Tibial artery (tissue), 4 donors: ENCODE measurements around the gene IFNLR1.

Experiments used
- DNase-seq, 2 donors: peaks; one replicate each; pipeline ENCODE4 v3.0.0-alpha.2; 2019
- H3K27ac ChIP-seq, 2 donors: fragments of 200-600 bp; sonication (generic) in 1 of 2; 1 replicate in 1 of 2; 2 replicates in 1 of 2; pipeline ENCODE4 v1.5.1; 2018 to 2019; ENCODE audit warnings: mild to moderate bottlenecking in 1 of 2
- H3K27me3 ChIP-seq, 2 donors: fragments of 200-600 bp; sonication (generic) in 1 of 2; one replicate each; pipeline versions ENCODE4 v1.5.1 to v1.6.0; 2016 to 2019
- H3K36me3 ChIP-seq, 3 donors: fragments of 200-600 bp; sonication (generic) in 2 of 3; one replicate each; pipeline ENCODE4 v1.5.1; 2016 to 2019; ENCODE audit warnings: mild to moderate bottlenecking in 2 of 3
- H3K4me1 ChIP-seq, 4 donors: fragments of 200-600 bp; sonication (generic) in 2 of 4; 1 replicate in 3 of 4; 2 replicates in 1 of 4; pipeline ENCODE4 v1.5.1; 2016 to 2019
- H3K4me3 ChIP-seq, 2 donors: fragments of 200-600 bp; sonication (generic) in 1 of 2; 1 replicate in 1 of 2; 2 replicates in 1 of 2; pipeline ENCODE4 v1.5.1; 2018 to 2019; ENCODE audit warnings: mild to moderate bottlenecking in 2 of 2
- H3K9me3 ChIP-seq, 3 donors: fragments of 200-600 bp; sonication (generic) in 1 of 3; one replicate each; pipeline ENCODE4 v1.5.1; 2016 to 2019
- intact Hi-C: fragments of 100-400 bp; cut with DNase I; formaldehyde crosslinking; loops from one replicate; pipeline ENCODE4 v1.15.0; 2023; ENCODE audit warnings: low total_unique reads
- TF ChIP-seq, protein P1 (sequence below), 2 experiments: fragments of 200-600 bp in 1 of 2; fragments of 450-650 bp in 1 of 2; IDR thresholded peaks; one replicate each; pipeline ENCODE4 v1.5.1; 2017 to 2019; ENCODE audit warnings: antibody characterized with exemption in 2 of 2, mild to moderate bottlenecking in 1 of 2, moderate library complexity in 1 of 2

Gene IFNLR1

DNA sequence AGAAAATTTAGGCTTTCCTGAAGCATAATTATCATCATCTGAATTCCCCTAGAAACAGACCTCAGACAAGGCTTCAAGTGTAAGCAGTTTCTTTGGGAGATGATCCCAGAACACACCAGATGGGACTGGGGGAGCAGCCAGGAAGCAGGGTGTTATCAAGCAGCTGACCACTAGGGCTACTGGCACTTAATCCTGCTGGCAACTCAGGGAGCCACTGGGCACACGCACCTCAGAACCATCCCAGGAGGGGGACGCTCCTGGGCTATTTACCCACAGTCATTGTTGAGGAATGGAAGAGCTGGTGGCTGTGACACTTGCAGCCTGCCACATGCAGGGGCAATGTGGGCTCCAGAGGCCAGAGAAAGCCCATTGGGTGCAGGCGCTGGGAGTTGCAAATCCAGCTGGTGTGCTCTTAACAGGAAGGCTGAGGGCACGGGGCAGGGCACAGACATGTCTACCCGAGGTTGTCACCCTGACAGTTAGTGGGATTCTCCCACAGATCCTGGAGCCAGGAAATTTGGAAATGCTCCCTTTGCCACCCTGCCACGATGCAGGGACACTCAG is 29.1 kb downstream of the IFNLR1 start:
- peaks cover 0 to 32% of the 10 kb centered on the region in 2 donors for H3K27me3 ChIP-seq
- H3K36me3 ChIP-seq: peaks cover 0 to 20% (median 0%) of the 10 kb centered on the region in 3 donors
- H3K4me1 ChIP-seq: no peaks in the 10 kb centered on the region
- H3K4me3 ChIP-seq: no peak overlapping the region
- H3K9me3 ChIP-seq: no peaks in the 10 kb centered on the region
- DNase-seq: no peak
- TF ChIP-seq, protein P1, sequence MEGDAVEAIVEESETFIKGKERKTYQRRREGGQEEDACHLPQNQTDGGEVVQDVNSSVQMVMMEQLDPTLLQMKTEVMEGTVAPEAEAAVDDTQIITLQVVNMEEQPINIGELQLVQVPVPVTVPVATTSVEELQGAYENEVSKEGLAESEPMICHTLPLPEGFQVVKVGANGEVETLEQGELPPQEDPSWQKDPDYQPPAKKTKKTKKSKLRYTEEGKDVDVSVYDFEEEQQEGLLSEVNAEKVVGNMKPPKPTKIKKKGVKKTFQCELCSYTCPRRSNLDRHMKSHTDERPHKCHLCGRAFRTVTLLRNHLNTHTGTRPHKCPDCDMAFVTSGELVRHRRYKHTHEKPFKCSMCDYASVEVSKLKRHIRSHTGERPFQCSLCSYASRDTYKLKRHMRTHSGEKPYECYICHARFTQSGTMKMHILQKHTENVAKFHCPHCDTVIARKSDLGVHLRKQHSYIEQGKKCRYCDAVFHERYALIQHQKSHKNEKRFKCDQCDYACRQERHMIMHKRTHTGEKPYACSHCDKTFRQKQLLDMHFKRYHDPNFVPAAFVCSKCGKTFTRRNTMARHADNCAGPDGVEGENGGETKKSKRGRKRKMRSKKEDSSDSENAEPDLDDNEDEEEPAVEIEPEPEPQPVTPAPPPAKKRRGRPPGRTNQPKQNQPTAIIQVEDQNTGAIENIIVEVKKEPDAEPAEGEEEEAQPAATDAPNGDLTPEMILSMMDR (IDR thresholded peaks at IDR 0.05): no peak
- intact Hi-C loops: no loop called here
- no peak overlapping the region for H3K27ac ChIP-seq

DNA sequence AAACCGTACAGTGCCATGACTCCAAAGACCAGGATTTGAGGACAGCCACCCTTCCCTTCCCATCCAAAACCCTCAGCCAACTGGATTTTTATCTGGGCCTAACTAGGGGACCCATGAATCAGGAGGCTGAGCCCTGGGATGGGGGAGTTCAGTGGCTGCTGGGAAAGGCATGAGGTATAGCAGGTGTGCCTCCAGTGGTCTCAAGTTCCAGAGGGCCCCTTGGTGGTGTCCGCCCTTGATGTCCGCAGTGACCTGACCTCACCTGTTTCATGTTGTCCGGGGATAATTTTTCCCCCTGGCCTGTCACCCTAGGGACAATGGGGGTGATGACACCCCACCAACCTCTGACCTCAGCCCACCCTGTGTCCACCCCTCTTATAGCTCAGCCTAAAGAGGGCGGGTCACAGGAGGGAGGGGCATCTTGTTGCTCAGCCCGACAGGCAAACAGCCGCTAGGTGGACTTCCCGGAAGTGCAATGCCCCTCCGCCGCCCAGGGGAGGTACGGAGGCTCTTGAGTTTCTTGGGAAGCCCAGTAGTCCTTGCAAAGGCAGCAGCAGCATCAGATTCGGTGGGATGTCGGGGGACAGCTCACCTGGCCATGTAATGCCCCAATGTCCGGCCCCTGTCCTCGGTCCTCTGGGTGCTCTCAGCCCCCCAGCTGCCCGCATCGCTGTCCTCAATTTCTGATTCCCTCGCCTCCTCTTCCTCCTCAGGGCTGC is 30.4 kb downstream of the IFNLR1 start:
- Histone ChIP-seq H3K36me3 (peaks cover 0 to 20% (median 0%) of the 10 kb centered on the region in 3 donors), H3K27ac (no peak overlapping the region), H3K4me3 (no peak overlapping the region), H3K4me1 (no peaks in the 10 kb centered on the region), H3K27me3 (peaks cover 0 to 41% of the 10 kb centered on the region in 2 donors), H3K9me3 (no peaks in the 10 kb centered on the region)
- no peak for DNase-seq
- intact Hi-C loops: no loop called here
- TF ChIP-seq, protein P1 (IDR thresholded peaks at IDR 0.05): no peak

DNA sequence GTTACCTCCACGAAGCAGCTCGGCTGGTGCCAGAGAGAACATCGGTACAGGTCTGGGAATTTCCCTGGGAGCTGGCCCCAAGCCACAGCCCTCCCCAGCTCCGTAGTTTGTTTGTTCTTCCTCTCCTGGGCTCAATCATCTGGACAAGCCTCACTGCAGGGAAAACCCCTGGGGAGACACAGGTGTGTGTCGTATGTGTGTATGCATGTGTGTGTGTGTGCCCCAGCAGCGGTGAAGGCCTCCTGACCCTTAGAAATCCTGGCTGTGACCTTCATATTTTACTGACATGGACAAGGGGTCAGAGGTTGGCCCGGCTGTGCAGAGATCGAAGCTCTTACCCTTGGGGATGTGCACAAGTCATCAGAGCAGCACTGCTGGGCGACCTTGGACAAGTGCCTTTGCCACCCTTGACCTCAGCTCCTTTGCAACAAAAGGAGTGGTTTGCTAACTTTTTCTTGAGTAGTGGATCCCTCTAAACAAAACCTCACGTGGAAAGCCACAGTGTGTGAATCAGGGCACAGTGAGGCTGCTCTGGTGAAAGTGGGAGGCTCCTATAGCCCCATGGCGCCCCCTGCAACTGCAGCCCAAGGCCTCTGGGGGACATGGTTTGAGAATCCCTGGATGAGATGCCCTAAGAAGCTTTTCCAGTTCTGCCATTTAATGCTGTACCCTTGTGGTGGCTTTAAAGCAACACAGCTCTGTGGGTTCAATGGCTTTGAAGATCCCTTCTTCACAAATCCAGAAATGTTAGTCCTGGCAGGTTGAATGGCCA is 31.9 kb downstream of the IFNLR1 start:
- Histone ChIP-seq H3K4me3 (no peak overlapping the region), H3K27ac (no peak overlapping the region), H3K36me3 (peaks cover 0 to 20% (median 0%) of the 10 kb centered on the region in 3 donors), H3K4me1 (peaks cover 0 to 7% (median 0%) of the 10 kb centered on the region in 4 donors), H3K9me3 (no peaks in the 10 kb centered on the region), H3K27me3 (peaks cover 0 to 56% of the 10 kb centered on the region in 2 donors)
- intact Hi-C loops: no loop called here
- DNase-seq: no peak
- TF ChIP-seq, protein P1 (IDR thresholded peaks at IDR 0.05): no peak

DNA sequence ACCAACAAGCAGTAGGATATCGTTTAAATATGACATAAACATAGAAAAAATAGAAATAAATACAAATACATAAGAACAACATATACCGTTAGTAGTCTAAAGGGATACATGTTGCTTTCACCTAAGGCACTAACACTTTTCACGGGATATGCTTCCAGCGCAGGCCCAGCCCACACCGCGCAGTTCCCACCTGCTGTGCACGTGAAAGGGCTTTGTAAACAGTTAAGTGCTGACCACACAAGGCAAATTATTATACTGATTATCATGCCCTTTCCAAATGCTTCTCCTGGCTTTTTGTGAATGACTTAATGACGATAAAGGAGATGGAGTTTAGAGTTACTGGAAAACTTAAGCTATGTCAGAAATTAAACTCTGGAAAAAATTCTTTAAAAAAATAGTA is 32.9 kb downstream of the IFNLR1 start:
- H3K27ac ChIP-seq: no peak overlapping the region
- H3K27me3 ChIP-seq: peaks cover 0 to 66% of the 10 kb centered on the region in 2 donors
- peaks cover 0 to 20% (median 0%) of the 10 kb centered on the region in 3 donors for H3K36me3 ChIP-seq
- DNase-seq: no peak
- H3K9me3 ChIP-seq: no peaks in the 10 kb centered on the region
- no peak overlapping the region for H3K4me3 ChIP-seq
- TF ChIP-seq, protein P1 (IDR thresholded peaks at IDR 0.05): no peak
- peaks cover 0 to 11% (median 0%) of the 10 kb centered on the region in 4 donors for H3K4me1 ChIP-seq
- intact Hi-C loops: no loop called here

DNA sequence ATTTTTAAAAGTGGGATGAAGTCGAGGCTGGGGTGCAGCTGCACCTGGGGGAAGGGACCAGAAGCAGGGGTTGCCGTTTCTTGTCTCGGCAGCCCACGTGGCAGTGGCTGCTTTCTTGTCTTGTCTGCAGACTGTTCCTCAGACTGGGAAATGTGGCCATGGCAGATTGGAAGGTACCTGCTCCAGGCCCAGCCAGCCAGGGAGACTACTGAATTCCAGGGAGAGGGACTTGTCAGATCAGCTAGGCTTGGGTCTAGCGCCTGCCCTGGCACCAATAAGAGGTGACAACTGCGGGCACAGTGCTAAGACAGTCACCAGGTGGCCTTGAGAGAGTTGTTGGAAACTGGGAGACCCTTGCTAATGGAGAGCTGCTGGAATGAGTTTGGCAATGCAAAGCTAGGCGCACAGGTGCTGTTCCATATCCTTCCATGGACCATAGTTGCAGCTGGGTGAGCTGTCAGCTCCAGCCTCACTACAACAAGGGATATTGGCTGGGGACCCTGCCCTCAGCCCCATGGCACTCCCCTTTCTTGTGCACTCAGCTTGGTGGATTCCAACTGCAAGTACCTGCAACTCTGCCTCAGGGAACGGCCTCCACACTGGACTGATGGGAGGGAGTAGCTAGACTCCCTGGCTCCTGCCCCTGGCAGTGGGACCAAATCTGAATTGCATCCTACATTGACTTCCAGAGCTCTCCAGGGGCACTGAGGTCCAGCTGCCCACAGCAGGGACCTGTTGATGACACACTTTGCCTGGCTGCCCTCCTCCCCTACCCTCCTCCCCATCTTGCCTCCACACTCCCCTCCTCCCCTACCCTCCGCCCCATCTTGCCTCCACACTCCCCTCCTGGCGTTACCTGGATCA is 34.2 kb downstream of the IFNLR1 start:
- Histone ChIP-seq H3K27me3 (peaks cover 0 to 76% of the 10 kb centered on the region in 2 donors), H3K36me3 (peaks cover 0 to 16% (median 0%) of the 10 kb centered on the region in 3 donors), H3K4me3 (no peak overlapping the region), H3K27ac (no peak overlapping the region), H3K4me1 (peaks cover 0 to 11% (median 0%) of the 10 kb centered on the region in 4 donors), H3K9me3 (no peaks in the 10 kb centered on the region)
- no peak for DNase-seq
- intact Hi-C loops: no loop called here
- TF ChIP-seq, protein P1 (IDR thresholded peaks at IDR 0.05): no peak
